WERI-Rb-1 (cell line): ENCODE data around the gene TMEM154.

Source experiments
- DNase-seq: peaks from one replicate; pipeline ENCODE4 v3.0.0-alpha.2; 2020
- H3K27ac ChIP-seq: fragments of 250-450 bp; sonication (Bioruptor Pico); 2 replicates; pipeline ENCODE4 v1.5.1; 2020; ENCODE audit warnings: mild to moderate bottlenecking, moderate library complexity
- H3K27me3 ChIP-seq: fragments of 250-450 bp; sonication (Bioruptor Pico); 2 replicates; pipeline ENCODE4 v1.5.1; 2021; ENCODE audit warnings: mild to moderate bottlenecking, low read depth, moderate library complexity; ENCODE audit not compliant: insufficient read depth, severe bottlenecking
- H3K36me3 ChIP-seq: fragments of 250-450 bp; sonication (Bioruptor Pico); 2 replicates; pipeline ENCODE4 v1.5.1; 2020; ENCODE audit warnings: mild to moderate bottlenecking, moderate library complexity
- H3K4me3 ChIP-seq: 2 replicates; pipeline ENCODE4 v1.5.1; 2011; ENCODE audit warnings: low read depth, mild to moderate bottlenecking, control low read depth, low read length
- H3K9me3 ChIP-seq: fragments of 250-450 bp; sonication (Bioruptor Pico); 2 replicates; pipeline ENCODE4 v1.5.1; 2021; ENCODE audit warnings: mild to moderate bottlenecking, moderate library complexity; ENCODE audit not compliant: severe bottlenecking
- TF ChIP-seq, protein P1 (sequence below): IDR thresholded peaks from 2 replicates; pipeline ENCODE4 v1.5.1; 2011; ENCODE audit warnings: low read depth, mild to moderate bottlenecking, control low read depth, inconsistent platforms, low read length

Gene TMEM154

GRCh38 chr4:152601156-152601555 lies 78.6 kb downstream of the TMEM154 start:
- Histone ChIP-seq H3K9me3 (no peaks in the 10 kb centered on the region), H3K4me3 (no peak overlapping the region), H3K27me3 (no peaks in the 10 kb centered on the region), H3K27ac (no peak overlapping the region), H3K36me3 (no peaks in the 10 kb centered on the region)
- DNase-seq = no peak
- TF ChIP-seq, protein P1, sequence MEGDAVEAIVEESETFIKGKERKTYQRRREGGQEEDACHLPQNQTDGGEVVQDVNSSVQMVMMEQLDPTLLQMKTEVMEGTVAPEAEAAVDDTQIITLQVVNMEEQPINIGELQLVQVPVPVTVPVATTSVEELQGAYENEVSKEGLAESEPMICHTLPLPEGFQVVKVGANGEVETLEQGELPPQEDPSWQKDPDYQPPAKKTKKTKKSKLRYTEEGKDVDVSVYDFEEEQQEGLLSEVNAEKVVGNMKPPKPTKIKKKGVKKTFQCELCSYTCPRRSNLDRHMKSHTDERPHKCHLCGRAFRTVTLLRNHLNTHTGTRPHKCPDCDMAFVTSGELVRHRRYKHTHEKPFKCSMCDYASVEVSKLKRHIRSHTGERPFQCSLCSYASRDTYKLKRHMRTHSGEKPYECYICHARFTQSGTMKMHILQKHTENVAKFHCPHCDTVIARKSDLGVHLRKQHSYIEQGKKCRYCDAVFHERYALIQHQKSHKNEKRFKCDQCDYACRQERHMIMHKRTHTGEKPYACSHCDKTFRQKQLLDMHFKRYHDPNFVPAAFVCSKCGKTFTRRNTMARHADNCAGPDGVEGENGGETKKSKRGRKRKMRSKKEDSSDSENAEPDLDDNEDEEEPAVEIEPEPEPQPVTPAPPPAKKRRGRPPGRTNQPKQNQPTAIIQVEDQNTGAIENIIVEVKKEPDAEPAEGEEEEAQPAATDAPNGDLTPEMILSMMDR = no peak

GRCh38 chr4:152599636-152600035 lies 80.2 kb downstream of the TMEM154 start:
- TF ChIP-seq, protein P1 = no peak
- no peaks in the 10 kb centered on the region for H3K9me3 ChIP-seq
- H3K27me3 ChIP-seq = no peaks in the 10 kb centered on the region
- no peak for DNase-seq
- no peak overlapping the region for H3K4me3 ChIP-seq
- H3K27ac ChIP-seq = no peak overlapping the region
- H3K36me3 ChIP-seq = no peaks in the 10 kb centered on the region

DNA sequence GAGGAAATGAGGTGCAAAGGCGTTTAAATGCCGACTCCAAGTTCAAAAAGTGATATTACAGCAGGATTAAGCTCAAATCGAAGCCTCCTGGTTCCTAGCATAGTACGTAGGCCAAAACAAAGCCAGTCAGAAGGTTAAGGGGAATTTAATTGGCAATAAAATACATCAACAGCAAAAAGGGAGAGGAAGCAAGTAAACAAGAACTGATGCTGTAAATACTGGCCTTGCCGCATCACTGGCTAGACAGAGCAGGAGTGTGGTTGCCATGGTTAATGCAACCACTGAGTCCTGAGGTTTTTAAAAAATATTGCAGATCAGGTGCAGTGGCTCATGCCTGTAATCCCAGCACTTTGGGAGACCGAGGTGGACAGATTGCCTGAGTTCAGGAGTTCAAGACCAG lies 80.7 kb downstream of the TMEM154 start:
- no peak overlapping the region for H3K27ac ChIP-seq
- H3K4me3 ChIP-seq = no peak overlapping the region
- DNase-seq = no peak
- TF ChIP-seq, protein P1 = no peak
- H3K36me3 ChIP-seq = no peaks in the 10 kb centered on the region
- H3K27me3 ChIP-seq = no peaks in the 10 kb centered on the region
- no peaks in the 10 kb centered on the region for H3K9me3 ChIP-seq

DNA sequence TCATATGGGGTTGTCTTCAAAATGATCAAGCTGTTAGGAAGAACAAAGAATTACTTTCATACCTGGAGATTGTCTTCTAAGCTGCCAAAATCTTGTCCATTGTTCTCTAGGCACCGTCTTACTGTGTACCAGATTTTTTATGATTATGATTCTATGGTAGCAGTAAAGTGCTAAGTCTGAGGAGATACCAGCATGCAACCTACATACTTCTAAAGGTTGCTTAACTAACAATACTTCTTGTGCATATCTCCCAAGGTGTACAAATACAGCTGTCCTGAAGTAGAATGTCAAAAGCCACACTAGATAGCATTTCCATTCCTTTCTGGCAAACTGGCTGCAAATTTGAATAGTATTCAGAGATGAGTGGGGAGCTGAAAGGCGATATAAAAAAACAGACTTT lies 81.3 kb downstream of the TMEM154 start:
- Histone ChIP-seq H3K27ac (no peak overlapping the region), H3K4me3 (no peak overlapping the region), H3K36me3 (no peaks in the 10 kb centered on the region), H3K27me3 (no peaks in the 10 kb centered on the region), H3K9me3 (no peaks in the 10 kb centered on the region)
- no peak for DNase-seq
- TF ChIP-seq, protein P1 = no peak

- Histone ChIP-seq H3K4me3 (no peak overlapping the region), H3K27me3 (no peaks in the 10 kb centered on the region), H3K36me3 (no peaks in the 10 kb centered on the region), H3K9me3 (no peaks in the 10 kb centered on the region), H3K27ac (no peak overlapping the region)
- no peak for DNase-seq
- TF ChIP-seq, protein P1 = no peak
Measured at GRCh38 chr4:152594978-152595925, 84.5 kb downstream of the TMEM154 start.

- Histone ChIP-seq H3K9me3 (no peaks in the 10 kb centered on the region), H3K27ac (no peak overlapping the region), H3K27me3 (no peaks in the 10 kb centered on the region), H3K36me3 (no peaks in the 10 kb centered on the region), H3K4me3 (no peak overlapping the region)
- TF ChIP-seq, protein P1 = no peak
- DNase-seq = no peak
Measured at GRCh38 chr4:152594057-152594456, 85.7 kb downstream of the TMEM154 start.
